Measurements from ENCODE around the gene DOLPP1. TPM values are rescaled to one million over a fixed set of nuclear protein-coding genes. Genes with fewer than 3 reads are reported as not detected.

The DOLPP1 gene
- total and polyA plus RNA-seq, 2 of the 13 experiments (the other 11 are each of a cell fraction or from before 2014, with no cell fraction given), result 21.0 to 34.1 TPM

GRCh38 chr9:129080298-129080600 is 662 bp upstream of the DOLPP1 start:
- ChIA-PET POLR2A (interaction anchor here (0.9 to 1.8 kb wide), 13 partner anchors 14 to 545 kb away, joined by 3 to 18 read pairs (median 6); partner anchors contain the start of genes CRAT, MIGA2, PTPA and SH3GLB2), CTCF (ENCODE audit: low intra/inter-chr PET ratio, low total read pairs) (no interaction called here)
- TF ChIP-seq ZNF878 (CRISPR knock-in tag; IDR thresholded peaks at IDR 0.05) (no peak), ZFP90 (CRISPR knock-in tag; IDR thresholded peaks at IDR 0.05; ENCODE audit: borderline replicate concordance) (0 out of 2 replicates have a peak, but pooled peaks have one; percentile 4)
- TF ChIP-seq, protein P1, sequence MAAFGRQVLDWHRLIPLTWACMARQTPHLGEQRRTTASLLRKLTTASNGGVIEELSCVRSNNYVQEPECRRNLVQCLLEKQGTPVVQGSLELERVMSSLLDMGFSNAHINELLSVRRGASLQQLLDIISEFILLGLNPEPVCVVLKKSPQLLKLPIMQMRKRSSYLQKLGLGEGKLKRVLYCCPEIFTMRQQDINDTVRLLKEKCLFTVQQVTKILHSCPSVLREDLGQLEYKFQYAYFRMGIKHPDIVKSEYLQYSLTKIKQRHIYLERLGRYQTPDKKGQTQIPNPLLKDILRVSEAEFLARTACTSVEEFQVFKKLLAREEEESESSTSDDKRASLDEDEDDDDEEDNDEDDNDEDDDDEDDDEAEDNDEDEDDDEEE (CRISPR knock-in tag; IDR thresholded peaks at IDR 0.05), result no peak
- TF ChIP-seq, protein P2, sequence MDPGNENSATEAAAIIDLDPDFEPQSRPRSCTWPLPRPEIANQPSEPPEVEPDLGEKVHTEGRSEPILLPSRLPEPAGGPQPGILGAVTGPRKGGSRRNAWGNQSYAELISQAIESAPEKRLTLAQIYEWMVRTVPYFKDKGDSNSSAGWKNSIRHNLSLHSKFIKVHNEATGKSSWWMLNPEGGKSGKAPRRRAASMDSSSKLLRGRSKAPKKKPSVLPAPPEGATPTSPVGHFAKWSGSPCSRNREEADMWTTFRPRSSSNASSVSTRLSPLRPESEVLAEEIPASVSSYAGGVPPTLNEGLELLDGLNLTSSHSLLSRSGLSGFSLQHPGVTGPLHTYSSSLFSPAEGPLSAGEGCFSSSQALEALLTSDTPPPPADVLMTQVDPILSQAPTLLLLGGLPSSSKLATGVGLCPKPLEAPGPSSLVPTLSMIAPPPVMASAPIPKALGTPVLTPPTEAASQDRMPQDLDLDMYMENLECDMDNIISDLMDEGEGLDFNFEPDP (CRISPR knock-in tag; conservative IDR thresholded peaks at IDR 0.05), result 0 out of 2 replicates have a peak, but pooled peaks have one; percentile 80
- TF ChIP-seq, protein P3, sequence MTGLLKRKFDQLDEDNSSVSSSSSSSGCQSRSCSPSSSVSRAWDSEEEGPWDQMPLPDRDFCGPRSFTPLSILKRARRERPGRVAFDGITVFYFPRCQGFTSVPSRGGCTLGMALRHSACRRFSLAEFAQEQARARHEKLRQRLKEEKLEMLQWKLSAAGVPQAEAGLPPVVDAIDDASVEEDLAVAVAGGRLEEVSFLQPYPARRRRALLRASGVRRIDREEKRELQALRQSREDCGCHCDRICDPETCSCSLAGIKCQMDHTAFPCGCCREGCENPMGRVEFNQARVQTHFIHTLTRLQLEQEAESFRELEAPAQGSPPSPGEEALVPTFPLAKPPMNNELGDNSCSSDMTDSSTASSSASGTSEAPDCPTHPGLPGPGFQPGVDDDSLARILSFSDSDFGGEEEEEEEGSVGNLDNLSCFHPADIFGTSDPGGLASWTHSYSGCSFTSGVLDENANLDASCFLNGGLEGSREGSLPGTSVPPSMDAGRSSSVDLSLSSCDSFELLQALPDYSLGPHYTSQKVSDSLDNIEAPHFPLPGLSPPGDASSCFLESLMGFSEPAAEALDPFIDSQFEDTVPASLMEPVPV (CRISPR knock-in tag; IDR thresholded peaks at IDR 0.05), result 0 out of 2 replicates have a peak, but pooled peaks have one; percentile 9
- Histone ChIP-seq H3K9me3 (ENCODE audit: low read length) (no peaks in the 10 kb centered on the region), H3K9ac (ENCODE audit: insufficient read depth, low read depth, low read length) (peak overlapping the region; percentile 69), H3K4me3 (replicated peaks in 1 of 3; ENCODE audit: insufficient read depth in 1 of 3, low read depth in 2 of 3, low read length in 3 of 3) (peak overlapping the region; percentile 64 to 89 (median 75)), H2AFZ (ENCODE audit: low read length) (no peak overlapping the region), H3K36me3 (replicated peaks in 1 of 2; ENCODE audit: control insufficient read depth in 1 of 2, insufficient read depth in 2 of 2, low read length in 2 of 2) (peaks cover 4 to 10% of the 10 kb centered on the region in 2 experiments; a peak in 4 of 5 replicates), H3K4me2 (ENCODE audit: low read depth, low read length) (peak overlapping the region; percentile 98), H3K27me3 (ENCODE audit: control insufficient read depth in 1 of 2, insufficient read depth in 2 of 2, low read length in 2 of 2) (no peaks in the 10 kb centered on the region), H3K79me2 (ENCODE audit: insufficient read depth, low read length) (peaks cover 41% of the 10 kb centered on the region), H3K4me1 (ENCODE audit: insufficient read depth, low read length) (peaks cover 76% of the 10 kb centered on the region), H4K20me1 (ENCODE audit: insufficient read depth, low read length) (no peaks in the 10 kb centered on the region), H3K27ac (ENCODE audit: extremely low read length, insufficient read depth, low read length) (peak overlapping the region; percentile 63)
- intact Hi-C loops (cut with micrococcal nuclease; ENCODE audit: unreplicated experiment) (loop anchor here (5.0 kb wide), 1 partner anchor 43 kb away; the partner anchor contains the start of gene MIGA2), in situ Hi-C loops (cut with HindIII; ENCODE audit: extremely low pct_ligation_motif_present, low pct_unique_long_range_greater_than_20kb) (no loop called here)
- FAIRE-seq (no peak), ATAC-seq (no peak), DNase-seq (ENCODE audit: low spot score) (no peak)
- BruUV-seq (replicated peaks), result TSS peak; percentile 90
- 2% methylated on average over 10 of the region's 12 CpGs for WGBS (ENCODE audit: low lambda C conversion rate)

All from HepG2 (cell line).